Panc1 (cell line): ENCODE measurements around the gene CLIC1. TPM values are rescaled to one million over a fixed set of nuclear protein-coding genes. Genes with fewer than 3 reads are reported as not detected.

ENCODE experiments used
- ATAC-seq: fragments of 200-7000 bp; cut with Tn5 transposase; 2 replicates; pipeline ENCODE4 v1.9.1; 2020; ENCODE audit warnings: mild to moderate bottlenecking, moderate library complexity
- BruUV-seq: library from RNA; stranded (reverse); fragments of 400-500 nt; replicated peaks from 2 replicates; lab custom pipeline; 2021; lab: Mats Ljungman, UMichigan
- CTCF ChIA-PET: fragments of 300-600 bp; sonication (Branson Sonifier 250); formaldehyde crosslinking; loops from one replicate; lab custom pipeline; 2022; ENCODE audit warnings: antibody characterized with exemption; lab: Charles Lee
- POLR2A ChIA-PET: fragments of 300-600 bp; sonication (Branson Sonifier 250); formaldehyde crosslinking; loops from one replicate; lab custom pipeline; 2022; ENCODE audit warnings: antibody characterized with exemption; lab: Charles Lee
- DNase-seq: peaks from one replicate; pipeline ENCODE4 v3.0.0-alpha.2; 2010; ENCODE audit warnings: low read depth, low spot score
- H3K27ac ChIP-seq: 2 replicates; pipeline ENCODE4 v1.5.1; 2011; ENCODE audit warnings: mild to moderate bottlenecking, low read length, inconsistent platforms
- H3K27me3 ChIP-seq: fragments of 200-500 bp; sonication (Bioruptor generic); 2 replicates; pipeline ENCODE4 v1.6.0; 2014; ENCODE audit warnings: low read length, inconsistent platforms; ENCODE audit not compliant: control insufficient read depth, insufficient read depth
- H3K36me3 ChIP-seq: fragments of 200-500 bp; sonication (Bioruptor generic); 2 replicates; pipeline ENCODE4 v1.5.1; 2014; ENCODE audit warnings: inconsistent platforms, mild to moderate bottlenecking, low read length, moderate library complexity; ENCODE audit not compliant: control insufficient read depth, insufficient read depth
- H3K4me1 ChIP-seq: 2 replicates; pipeline ENCODE4 v1.5.1; 2011; ENCODE audit warnings: inconsistent platforms, mild to moderate bottlenecking, low read length, moderate library complexity; ENCODE audit not compliant: control insufficient read depth, insufficient read depth
- H3K4me3 ChIP-seq, 2 experiments: 2 replicates each; pipeline ENCODE4 v1.5.1; 2011 to 2012; ENCODE audit warnings: low read depth in 2 of 2, low read length in 2 of 2, mild to moderate bottlenecking in 2 of 2, inconsistent platforms in 1 of 2, moderate library complexity in 1 of 2
- H3K9me3 ChIP-seq: fragments of 200-500 bp; sonication (Bioruptor generic); 2 replicates; pipeline ENCODE4 v1.5.1; 2014; ENCODE audit warnings: low read depth, mild to moderate bottlenecking, inconsistent platforms, low read length, moderate library complexity; ENCODE audit not compliant: control insufficient read depth, insufficient read depth
- CTCF ChIP-seq: fragments of 450-650 bp; IDR thresholded peaks from 2 replicates; pipeline ENCODE4 v1.5.1; 2017; ENCODE audit warnings: mild to moderate bottlenecking
- POLR2AphosphoS5 ChIP-seq: IDR thresholded peaks from 2 replicates; pipeline ENCODE4 v1.6.1; 2012; ENCODE audit warnings: mild to moderate bottlenecking, low read depth, low read length, moderate library complexity
- REST ChIP-seq, 2 experiments: IDR thresholded peaks; 2 replicates each; pipeline ENCODE4 v1.6.1; 2011 to 2012; ENCODE audit warnings: low read depth in 2 of 2, control low read depth in 1 of 2, low read length in 1 of 2, mild to moderate bottlenecking in 1 of 2, moderate library complexity in 1 of 2; ENCODE audit not compliant: insufficient read depth in 1 of 2
- SIN3A ChIP-seq: IDR thresholded peaks from 2 replicates; pipeline ENCODE4 v1.6.1; 2012; ENCODE audit warnings: low read depth, mild to moderate bottlenecking, low read length, moderate library complexity, borderline replicate concordance; ENCODE audit not compliant: insufficient read depth
- TCF7L2 ChIP-seq: IDR thresholded peaks from 2 replicates; pipeline ENCODE4 v1.6.1; 2011; ENCODE audit warnings: mild to moderate bottlenecking, low read depth, low read length, inconsistent platforms
- in situ Hi-C: cut with HindIII; loops from 2 replicates; pipeline ENCODE4 v1.10.0; 2016; ENCODE audit warnings: low sequenced_read_pairs, low pct_unique_long_range_greater_than_20kb
- intact Hi-C: fragments of 100-400 bp; cut with micrococcal nuclease; formaldehyde crosslinking; loops from one replicate; pipeline ENCODE4 v1.10.0; 2022; ENCODE audit not compliant: unreplicated experiment
- total RNA-seq: library from RNA; stranded (reverse); gene quantifications from one replicate; pipeline ENCODE4 v1.2.1, GENCODE V29; 2021; ENCODE audit not compliant: unreplicated experiment

The CLIC1 gene
- total RNA-seq, 1 experiment from 2014 or later: 583 TPM

- ChIA-PET POLR2A (no interaction called here), CTCF (no interaction called here)
- in situ Hi-C loops (no loop called here), intact Hi-C loops (no loop called here)
- no peaks in the 10 kb centered on the region for H3K36me3 ChIP-seq
- no peaks in the 10 kb centered on the region for H3K9me3 ChIP-seq
- H3K4me1 ChIP-seq: peaks cover 15% of the 10 kb centered on the region
- H3K27me3 ChIP-seq: no peaks in the 10 kb centered on the region
- ATAC-seq (no peak), DNase-seq (no peak)
- TF ChIP-seq TCF7L2 (no peak), POLR2AphosphoS5 (no peak), CTCF (no peak), REST (IDR thresholded peaks at IDR 0.05; ENCODE audit: insufficient read depth in 1 of 2, low read depth in 2 of 2, low read length in 1 of 2) (no peak), SIN3A (no peak)
- BruUV-seq: no TSS peak
- H3K27ac ChIP-seq: no peak overlapping the region
- H3K4me3 ChIP-seq: no peak overlapping the region
These were observed 45.2 kb upstream of the CLIC1 start for GRCh38 chr6:31781244-31782125.

DNA sequence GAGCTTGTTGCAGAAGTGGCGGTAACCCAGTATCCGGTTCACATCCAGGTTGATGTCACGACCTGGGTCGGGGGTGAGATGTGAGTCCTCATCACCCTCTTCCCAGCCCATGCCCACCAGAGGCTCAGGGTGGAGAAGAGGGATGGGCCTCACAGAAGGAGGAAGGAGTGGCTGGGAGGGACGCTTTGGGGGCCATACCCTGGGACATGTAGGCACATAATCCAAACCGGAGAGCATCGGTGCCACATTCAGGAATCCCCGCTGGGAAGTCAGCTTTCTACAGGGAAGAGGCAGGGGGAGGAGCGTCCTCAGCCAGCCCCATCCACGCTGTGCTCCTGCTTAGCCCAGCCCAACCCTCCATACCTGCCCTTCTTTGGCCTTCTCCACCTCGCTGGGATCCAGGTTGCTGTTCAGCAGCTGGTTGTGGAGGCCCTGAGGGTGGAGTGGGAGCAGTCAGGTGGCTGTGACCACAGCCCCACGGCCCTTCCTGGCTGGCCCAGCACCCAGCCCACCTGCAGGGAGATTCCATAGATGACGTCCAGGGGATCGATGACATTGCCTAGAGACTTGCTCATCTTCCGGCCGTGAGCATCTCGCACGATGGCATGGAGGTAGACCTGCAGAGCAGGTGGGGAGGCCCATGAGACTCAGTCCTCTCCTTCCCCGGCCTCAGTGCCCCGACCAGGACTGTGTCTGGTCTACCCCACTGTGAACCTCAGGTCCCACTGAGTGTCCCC lies 44.3 kb upstream of the CLIC1 start:
- ATAC-seq (no peak), DNase-seq (no peak)
- CTCF ChIA-PET: interaction anchor here (0.7 kb wide), 1 partner anchor 234 kb away, joined by 3 read pairs; the partner anchor contains the start of gene ATP6V1G2
- TF ChIP-seq POLR2AphosphoS5 (no peak), REST (IDR thresholded peaks at IDR 0.05; ENCODE audit: insufficient read depth in 1 of 2, low read depth in 2 of 2, low read length in 1 of 2) (no peak), CTCF (no peak), SIN3A (no peak), TCF7L2 (no peak)
- no peak overlapping the region for H3K4me3 ChIP-seq
- no peaks in the 10 kb centered on the region for H3K27me3 ChIP-seq
- BruUV-seq: no TSS peak
- H3K4me1 ChIP-seq: peaks cover 24% of the 10 kb centered on the region
- no peaks in the 10 kb centered on the region for H3K9me3 ChIP-seq
- POLR2A ChIA-PET: no interaction called here
- in situ Hi-C loops: no loop called here
- intact Hi-C loops: no loop called here
- H3K27ac ChIP-seq: no peak overlapping the region
- H3K36me3 ChIP-seq: no peaks in the 10 kb centered on the region
